DMS 273 treated with DMSO at 0.1 percent for 48 hours (cell line): ENCODE results near the gene GSE1.

Source experiments
- DNase-seq: peaks from one replicate; lab custom pipeline; 2025; lab: John Stamatoyannopoulos, UW

The GSE1 gene

DNA sequence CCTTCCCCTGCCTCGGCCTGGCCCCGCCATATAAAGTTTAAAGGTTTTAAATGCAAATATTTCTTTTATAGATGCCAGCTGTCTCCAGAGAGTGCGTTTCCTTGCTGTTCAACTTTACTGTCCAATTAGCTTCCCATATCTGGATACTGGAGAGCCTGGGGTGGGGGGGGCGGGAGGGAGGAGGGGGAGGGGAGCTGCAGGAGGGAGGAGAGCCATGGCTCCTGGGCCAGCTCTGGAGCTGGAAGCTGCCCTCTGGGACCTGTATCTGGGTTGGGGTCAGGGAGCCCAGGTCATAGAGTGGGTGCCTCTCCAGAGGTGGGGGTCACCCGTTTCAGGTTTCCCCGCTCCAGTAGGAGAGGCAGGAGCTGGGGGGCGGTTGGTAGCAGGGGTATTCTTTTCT, 6.2 kb upstream of the GSE1 start:
- no peak for DNase-seq

DNA sequence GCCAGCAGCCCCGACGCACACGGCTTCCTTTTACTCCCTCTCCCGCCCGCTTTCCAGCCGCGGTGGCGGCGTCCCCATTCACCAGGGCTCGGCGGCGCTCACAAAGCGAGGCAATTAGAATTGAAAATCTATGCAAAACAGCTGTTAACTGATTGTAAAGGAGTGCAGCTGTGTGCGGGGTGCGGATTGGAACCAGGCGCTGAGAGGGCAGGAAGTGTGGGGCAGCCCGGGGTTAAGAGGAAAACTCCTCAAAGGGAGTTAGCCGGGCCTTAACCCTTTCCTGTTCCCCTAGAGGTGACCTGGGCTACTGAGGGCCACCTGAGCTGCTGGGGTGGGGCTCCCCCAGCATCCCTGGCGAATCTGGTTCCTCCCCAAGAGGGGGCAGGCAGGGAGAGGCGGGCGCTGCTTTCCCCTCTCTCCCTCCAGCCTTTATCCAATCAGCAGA, 5.8 kb upstream of the GSE1 start:
- DNase-seq, result no peak

- no peak for DNase-seq
Observed at GRCh38 chr16:85607796-85608514, 5.2 kb upstream of the GSE1 start.

DNA sequence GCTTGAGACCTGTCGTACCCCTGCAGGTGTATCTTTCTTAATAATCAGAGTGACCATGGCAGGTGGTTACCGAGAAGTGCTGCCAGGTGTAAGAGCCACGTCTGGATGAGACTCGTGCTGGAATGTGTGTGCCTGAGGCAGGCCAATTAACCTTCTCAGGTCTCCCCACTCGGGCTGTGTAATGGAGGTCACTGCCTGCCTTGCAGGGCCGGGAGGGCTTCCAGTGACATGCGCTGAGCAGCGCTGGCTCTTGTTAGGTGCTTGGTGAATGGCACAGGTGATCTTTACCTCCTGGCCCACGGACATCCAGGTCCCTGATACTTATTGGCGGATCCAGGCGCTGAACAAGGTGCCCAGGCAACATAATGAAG, 4.6 kb upstream of the GSE1 start:
- no peak for DNase-seq

- DNase-seq, result no peak
Observed at GRCh38 chr16:85608887-85609286, 4.2 kb upstream of the GSE1 start.

GRCh38 chr16:85609539-85609938, 3.6 kb upstream of the GSE1 start:
- DNase-seq, result no peak

DNA sequence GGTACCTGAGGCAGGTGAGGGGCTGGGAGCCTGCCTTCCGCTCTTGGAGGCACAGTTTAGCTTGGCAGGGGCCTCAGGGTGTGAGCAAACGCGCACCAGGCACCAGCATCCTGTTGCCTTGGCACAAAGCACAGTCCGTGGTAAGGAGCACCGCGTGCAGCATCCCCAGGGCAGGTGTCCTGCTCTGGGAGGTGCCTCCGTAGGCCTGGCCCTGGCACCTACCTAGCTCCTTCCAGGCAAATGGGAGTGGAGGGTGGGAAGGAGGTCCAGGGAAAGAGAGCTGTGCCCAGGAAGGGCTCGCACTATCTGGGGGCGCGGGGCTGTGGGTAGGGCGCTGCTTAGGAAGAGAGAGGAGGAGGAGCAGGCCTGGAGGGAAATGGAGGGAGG, 3.1 kb upstream of the GSE1 start:
- no peak for DNase-seq

GRCh38 chr16:85610446-85611193, 2.5 kb upstream of the GSE1 start:
- DNase-seq, result peak; percentile 81

DNA sequence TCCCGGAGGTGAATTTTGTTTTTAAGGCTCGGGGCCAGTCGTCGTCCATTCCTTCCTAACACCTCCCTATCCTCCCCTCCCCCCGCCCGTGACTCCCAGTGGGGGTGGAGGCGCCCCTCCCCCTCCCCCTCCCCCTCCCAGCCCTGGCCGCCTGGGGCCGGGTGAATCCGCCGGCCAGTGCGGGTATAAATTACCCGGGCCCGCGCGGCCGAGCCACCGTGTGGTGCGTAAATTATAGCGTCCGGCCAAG, 2.0 kb upstream of the GSE1 start:
- DNase-seq, result no peak

DNA sequence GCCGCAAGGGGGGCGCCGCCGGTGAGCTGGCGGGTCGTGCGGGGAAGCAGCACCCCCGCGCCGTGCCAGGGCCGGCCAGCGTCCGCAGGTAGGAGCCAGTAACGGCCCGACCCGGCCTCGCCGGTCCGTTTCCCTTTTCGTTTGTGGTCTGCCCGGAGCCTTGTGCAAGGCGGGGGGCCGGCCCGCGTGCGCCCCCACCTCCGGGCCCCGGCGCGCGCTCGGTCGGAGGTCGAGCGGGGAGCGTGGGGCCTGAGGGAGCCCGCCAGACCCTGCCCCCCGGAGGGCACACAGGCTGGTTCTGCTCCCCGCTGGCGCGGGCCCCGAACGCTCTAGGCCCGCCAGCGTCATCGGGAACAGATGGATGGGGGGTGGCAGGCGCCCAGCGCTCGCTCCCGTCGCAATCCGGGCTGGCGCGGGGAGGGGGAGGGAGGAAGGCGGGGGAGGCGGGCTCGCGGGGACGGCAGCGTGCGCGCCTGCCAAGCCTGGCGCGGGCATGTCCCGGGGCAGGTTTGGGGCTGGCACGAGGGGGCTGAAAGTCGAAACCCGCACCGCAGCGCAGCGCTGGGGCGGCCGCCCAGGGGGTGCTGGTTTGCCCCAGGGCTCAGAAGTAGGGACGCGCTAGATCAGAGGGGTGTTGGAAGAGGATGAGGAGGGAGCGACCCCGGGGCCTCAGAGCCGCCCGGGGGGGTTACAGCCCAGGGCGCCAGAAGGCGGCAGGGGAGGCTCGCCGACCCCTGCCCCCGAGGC, 1.5 kb upstream of the GSE1 start:
- peak; percentile 87 for DNase-seq

DNA sequence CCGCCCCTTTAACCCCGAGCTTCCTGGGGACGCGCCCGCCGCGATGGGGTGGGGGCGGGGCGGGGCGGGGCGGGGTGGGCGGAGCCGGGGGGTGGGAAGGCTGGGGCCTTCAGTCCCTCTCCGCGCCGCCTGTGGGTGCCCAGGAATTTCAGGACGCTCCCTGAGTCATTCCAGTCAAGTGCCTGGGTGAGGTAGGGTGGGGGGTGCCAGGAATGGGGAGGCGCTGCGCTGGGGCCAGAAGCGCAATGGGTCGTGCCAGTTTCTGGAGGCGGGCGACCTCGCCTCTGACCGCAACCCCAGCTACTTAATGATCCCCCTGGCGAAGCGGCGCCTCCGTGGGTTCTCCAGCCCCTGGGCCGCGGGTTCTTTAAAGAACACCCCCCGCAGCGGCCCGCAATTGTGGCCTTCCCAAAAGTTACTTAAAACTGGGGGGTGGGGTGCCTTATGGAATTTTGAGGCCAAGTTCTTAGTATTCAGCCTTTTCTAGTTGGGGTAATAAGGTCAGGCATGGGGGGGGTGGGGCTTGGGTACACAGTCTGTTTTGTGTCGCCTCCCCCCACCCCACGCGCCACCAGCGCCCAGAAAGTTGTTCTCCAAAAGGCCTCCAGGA, 826 bp upstream of the GSE1 start:
- DNase-seq, result peak; percentile 74

DNA sequence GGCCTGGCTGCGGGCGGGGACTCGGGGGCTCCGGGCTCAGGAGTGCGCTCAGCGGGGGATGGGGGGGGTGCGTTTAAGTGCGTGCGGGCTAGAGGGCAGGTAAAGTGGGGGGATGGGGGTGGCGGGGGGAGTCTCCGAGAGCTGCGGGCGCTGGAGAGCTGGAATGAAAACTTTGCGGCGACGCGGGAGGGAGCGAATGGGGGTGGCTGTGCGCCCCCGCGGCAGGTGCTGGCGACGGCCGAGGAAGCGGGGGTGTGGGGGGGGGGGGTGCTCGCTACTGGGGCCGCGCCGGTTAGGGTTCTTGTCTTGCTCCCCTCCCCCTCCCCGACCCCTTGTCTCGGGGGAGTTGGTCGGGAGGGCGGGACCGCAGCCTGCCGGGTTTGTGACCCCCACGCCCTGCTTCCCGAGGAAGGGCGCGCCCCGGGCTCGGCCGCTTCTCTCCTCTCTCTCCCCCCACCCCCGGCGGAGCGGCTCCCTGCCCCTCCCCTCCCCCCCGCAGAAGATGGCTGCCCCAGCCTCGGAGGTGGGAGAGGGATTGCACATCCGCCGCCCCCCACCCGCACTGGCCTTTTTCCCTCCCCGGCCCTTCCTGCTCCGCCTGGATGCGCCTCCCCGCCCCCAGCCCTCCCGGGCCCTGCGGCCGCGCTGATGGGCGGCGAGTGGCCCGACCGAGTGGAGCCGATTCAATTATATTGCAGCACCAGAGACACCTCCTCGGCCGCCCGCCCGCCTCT, 649 bp downstream of the GSE1 start:
- no peak for DNase-seq

DNA sequence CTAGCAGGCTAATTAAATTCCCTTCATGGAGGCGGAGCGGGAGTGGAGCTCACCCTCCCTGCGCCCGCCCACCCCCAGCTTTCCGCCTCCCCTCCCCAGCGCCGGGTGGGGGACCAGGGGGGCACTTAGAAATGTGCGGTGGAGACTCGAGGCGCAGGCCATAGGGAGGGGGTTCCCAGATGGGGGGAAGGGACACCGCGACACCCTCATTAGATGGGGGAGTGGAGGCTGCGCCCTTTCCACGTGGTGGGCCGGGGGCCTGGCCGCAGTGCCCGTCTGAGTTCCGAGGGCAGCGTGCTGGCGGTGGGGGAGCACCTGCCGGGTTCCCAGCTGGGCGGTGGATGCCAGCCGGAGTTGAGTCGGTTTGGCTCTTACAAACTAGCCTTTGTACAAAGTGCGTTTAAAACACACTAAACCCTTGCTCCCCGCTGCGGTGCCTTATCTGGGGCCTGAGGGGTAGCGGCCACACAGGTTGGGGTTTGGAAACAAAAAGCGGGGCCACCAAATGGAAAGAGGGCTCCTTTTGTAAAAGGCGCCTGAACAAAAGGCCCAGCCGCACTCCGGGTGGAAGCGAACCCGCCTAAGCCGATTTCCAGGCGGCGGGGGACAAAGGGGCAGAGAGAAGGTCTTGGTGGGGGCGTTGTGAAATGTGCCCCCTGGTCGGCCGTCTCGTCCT, 1.4 kb downstream of the GSE1 start:
- DNase-seq, result no peak

DNA sequence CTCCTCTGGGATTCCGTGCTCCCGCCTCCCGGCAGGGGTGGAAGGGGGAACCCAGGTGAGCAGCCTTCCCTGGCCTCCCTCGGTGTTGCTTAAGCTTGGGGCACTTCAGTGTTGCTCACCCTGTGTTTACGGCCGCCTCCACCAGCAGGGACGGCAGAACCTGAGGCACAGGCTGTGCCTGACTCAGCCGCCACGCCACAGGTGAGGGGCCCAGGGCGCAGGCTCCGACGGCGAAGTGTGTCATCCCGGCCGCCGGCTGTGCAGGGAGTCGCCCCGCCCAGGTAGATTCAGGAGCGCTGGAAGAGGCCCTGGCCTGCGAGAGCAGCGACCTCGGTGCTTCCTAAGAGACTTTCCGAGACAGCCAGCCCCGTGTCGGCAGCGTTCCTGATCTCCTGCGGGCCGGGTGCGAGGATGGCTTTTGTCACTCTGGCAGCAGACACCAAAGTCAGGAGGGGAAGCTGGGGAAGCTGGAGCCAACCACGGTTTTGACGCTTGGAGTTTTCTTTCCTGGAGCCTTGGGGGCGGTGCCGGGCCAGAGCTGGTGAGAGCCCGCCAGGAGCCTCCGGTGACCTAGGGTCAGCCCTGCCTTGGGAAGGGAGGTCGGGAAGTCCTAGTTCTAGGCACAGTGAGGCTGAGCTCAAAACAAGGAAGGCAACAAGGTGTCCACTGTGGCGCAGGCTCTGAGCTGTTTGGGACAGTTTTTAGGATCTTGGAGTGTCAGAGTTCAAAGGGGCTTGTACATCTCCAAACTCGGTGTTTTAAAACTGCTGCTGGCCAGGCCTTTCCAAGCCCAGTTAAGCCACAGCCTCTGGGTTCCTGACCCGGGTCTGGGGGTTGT, 2.1 kb downstream of the GSE1 start:
- DNase-seq, result no peak

DNA sequence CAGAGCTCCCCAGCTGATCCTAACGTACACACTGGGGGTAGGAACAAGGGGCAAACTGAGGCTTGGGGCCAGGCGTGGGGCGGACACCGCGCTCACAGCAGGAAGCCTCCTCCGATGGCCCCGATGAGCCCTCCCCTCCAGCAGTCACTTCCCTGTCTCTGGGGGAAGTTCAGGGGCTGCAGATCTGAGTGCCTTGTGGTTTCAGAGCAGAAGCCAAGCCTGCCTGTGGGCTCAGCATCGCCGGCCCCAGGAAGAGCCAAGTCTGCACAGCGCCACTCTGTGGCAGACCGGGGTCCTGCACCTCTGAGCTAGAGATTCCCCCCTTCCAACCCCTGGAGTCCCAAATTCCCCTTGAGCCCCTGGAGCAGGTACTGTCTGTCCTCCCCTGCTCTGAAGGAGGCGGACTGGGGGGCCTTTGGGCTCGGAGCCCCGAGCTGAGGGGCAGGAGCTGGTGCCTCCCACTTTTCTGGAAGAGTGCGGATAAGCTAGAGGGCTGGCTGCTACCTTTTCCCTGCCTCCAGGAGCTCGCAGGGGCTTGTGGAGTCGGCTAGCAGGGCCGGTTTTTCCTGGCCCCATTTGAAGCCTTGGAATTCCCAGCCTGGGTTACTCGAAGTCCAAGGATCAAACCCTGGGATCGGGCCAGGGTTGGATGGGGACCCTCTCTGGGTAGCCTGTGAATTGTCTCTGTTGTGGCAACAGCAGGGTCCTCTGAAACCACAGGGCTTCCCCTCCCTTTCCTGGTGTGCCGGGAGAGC, 2.9 kb downstream of the GSE1 start:
- DNase-seq, result peak; percentile 50

- no peak for DNase-seq
Observed at GRCh38 chr16:85616607-85617321, 3.6 kb downstream of the GSE1 start.

DNA sequence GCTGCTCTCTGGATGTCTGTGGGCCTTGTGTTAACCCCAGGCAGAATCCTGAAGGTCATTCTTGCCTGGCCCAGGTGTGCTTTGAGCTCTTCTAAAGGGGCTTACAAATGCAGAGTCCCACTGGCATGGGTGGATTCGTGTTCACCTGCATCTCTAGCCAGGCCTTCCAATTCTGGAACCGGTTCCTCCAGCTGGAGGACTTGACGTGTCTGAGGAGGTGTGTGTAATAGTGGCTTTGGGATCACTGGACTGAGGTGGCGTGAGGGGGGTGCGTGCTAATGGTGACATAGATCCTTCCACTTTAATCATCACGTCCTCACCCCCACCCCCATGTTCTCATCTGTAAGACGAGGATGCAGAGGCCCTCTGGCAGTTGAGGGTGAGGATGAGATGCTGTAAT, 4.8 kb downstream of the GSE1 start:
- no peak for DNase-seq

- DNase-seq, result no peak
Observed at GRCh38 chr16:85618521-85618920, 5.4 kb downstream of the GSE1 start.
